K562 treated with DMSO at 1 percent for 4 hours (cell line): ENCODE measurements around the gene ANKRD65. TPM values are rescaled to one million over a fixed set of nuclear protein-coding genes. Genes with fewer than 3 reads are reported as not detected.

ENCODE experiments used
- total RNA-seq: library from RNA; unstranded; fragments of 300-600 nt; gene quantifications from 2 replicates; pipeline ENCODE4 v1.2.3, GENCODE V29; 2022; ENCODE audit not compliant: insufficient read depth

Gene ANKRD65
- not detected in 2 replicates for total RNA-seq

DNA sequence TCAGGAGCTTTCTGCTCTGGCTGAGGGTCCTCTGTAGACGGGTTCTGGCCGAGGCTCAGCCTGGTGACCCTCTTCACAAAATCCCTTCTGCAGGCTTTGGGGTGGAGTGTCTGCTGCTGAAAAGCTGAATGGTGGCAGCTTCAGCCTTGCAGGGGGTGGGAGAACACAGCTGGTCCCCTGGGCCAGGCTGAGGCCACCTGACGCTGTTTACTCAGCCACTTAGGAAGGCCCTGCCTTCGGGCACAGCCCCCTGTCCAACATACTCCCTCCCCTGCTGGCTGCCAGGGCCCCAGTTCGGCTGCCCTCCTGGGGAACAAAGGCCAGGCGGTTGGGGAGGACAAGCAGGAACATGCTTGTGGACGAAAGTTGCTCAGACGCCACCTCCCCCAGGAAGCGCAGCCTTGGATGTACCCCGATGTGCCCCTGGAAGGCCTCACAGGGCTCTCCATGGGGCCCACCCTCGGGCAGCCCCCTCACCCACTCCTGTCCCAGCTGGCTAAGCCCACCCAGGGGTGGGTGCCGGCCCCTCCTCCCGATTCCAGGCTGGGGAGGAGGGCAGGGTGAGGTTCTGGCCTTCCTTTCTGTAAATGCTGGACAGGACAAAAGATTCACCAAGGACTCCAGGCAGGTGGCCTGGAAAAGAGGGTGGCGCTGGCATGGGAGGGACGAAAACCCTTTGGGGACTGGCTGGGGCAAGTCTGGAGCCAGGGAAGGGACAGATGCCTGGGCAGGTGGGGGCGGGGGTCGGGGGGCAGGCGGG is at the start of gene ANKRD65:
Gene ANKRD65 (minus strand): TSS at position 130 of the 760 bp plus-strand sequence. CDS start 271 bp downstream, outside the sequence.

DNA sequence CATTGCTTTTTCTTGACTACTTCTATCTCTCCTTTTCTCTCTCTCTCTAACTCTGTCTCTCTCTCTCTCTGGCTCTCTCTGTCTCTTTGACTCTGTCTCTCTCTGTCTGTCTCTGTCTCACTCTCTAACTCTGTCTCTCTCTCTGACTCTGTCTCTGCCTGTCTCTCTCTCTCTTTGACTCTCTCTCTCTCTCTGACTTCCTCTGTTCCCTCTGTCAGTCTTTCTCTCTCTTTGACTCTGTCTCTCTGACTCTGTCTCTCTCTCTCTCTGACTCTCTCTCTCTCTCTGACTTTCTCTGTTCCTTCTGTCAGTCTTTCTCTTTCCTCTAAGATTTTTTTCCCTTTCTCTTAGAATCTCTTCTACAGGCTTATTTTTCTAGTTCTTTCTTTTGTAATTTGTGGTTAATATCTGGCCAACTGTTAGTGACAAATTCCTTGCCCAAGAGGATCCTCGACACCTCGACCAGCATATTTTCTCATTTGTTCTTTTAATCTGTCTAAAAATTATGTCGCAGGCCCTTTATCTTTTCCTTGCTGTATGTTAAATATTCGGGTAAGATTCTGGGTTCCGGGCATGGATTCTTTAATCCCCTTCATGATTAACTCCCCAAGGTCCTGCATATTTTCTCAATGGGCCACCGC is 28.1 kb upstream of the ANKRD65 start, which contains the start of gene ATAD3C:
Gene ATAD3C (plus strand): TSS at position 591 of the 641 bp plus-strand sequence. CDS start 995 bp downstream, outside the sequence.

GRCh38 chr1:1435106-1435903 is 14.2 kb upstream of the ANKRD65 start, which contains the start of gene VWA1:
Gene VWA1 (plus strand): TSS chr1:1435690. CDS start chr1:1435749, 59 bp downstream.

GRCh38 chr1:1406821-1407635 is 14.0 kb downstream of the ANKRD65 start, which contains the start of gene MRPL20:
Gene MRPL20 (minus strand): TSS chr1:1407293. CDS start chr1:1407217, 76 bp downstream.

DNA sequence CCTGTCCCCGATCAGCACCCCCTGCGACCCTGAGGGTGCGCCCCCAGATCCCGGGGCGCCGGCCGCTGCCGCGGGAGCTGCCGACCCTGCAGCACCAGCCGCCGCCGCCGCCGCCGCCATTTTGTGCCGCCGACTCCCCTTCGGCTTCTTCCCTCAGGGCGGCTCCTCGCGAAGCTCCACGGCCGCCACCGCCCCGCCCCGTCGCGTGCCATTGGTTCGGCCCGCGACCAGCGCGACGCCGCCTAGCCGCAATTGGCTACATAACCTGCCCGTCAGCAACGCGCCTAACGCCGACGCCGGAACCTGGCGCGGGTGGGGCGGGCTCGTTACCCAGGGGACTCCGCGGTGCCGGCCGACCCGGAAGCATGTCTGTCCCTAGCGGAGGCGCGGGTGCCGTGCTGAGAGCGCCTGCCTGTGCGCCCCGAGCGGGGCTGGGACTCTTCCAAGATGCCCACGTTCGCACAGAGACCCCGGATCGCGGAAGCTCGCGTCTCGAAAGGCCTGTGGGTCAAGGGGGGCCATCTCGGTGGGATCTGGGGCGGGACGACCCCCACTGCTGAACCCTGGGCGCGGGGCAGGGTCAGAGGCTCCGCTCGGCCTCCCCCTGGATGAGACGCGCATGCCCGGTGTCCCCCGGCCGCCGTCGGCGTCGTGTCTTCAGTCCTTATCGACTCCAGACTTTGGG is 21.7 kb downstream of the ANKRD65 start, which contains the start of gene CCNL2:
Gene CCNL2 (minus strand): TSS at position 149 of the 685 bp plus-strand sequence. CDS start 29 bp downstream, at position 120.

DNA sequence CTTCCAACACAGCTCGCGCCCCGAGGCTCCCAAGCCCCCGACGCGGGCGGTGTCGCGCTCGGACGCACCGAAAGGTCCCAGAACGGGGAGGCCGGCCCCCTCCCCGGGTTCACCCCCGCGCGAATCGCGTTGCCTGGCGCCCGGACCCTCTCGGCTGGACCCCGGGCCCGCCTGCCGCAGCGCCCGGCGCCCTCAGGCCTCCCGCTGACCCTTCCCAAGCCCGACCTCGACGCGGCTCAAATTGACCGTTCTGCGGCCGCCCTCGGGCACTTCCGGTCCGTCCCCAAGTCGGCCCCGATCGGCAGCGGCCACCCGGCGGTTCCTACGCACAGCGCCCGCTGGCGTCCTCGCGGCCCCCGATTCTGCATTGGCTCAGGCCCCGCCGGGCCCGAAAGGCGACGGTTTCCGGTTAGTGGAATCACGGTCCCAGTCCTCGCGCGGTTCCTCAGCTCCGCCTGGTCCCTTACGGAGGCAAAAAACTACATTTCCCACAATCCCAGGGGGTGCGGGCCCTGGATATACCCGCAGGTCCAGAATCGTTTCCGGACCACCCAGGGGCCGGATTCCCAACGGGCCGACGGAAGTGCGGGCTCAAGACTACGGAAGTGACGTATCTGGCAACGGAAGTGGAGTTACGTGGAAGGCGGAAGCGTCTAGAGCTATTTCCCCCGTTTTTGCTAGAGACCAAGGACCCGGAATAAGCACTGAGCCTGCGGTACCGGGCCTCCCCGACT is 46.0 kb downstream of the ANKRD65 start, which contains the start of gene AURKAIP1:
Gene AURKAIP1 (minus strand): TSS at position 279 of the 734 bp plus-strand sequence. CDS start 451 bp downstream, outside the sequence.

Other genes with a start within 250 kb of the ANKRD65 start
- not detected in 2 replicates for gene TTLL10, start 247.4 kb downstream of the ANKRD65 start, total RNA-seq
- not detected in 2 replicates for gene TNFRSF18, start 214.7 kb downstream of the ANKRD65 start, total RNA-seq
- gene TNFRSF4, start 207.1 kb downstream of the ANKRD65 start, total RNA-seq: 1.0 TPM in 1 of 2 replicates, not detected in the other
- 270 TPM in 2 replicates for gene SDF4, start 189.3 kb downstream of the ANKRD65 start, total RNA-seq
- gene B3GALT6, start 189.0 kb downstream of the ANKRD65 start, total RNA-seq: 6.8 and 11.5 TPM in 2 replicates
- 1.9 TPM in 1 of 2 replicates, not detected in the other for gene C1QTNF12, start 174.6 kb downstream of the ANKRD65 start, total RNA-seq
- gene UBE2J2, start 147.4 kb downstream of the ANKRD65 start, total RNA-seq: 94.8 and 107 TPM in 2 replicates
- gene SCNN1D, start 140.8 kb downstream of the ANKRD65 start, total RNA-seq: 0.46 and 1.7 TPM in 2 replicates
- gene ACAP3, start 113.3 kb downstream of the ANKRD65 start, total RNA-seq: 30.5 and 48.6 TPM in 2 replicates
- gene PUSL1, start 112.7 kb downstream of the ANKRD65 start, total RNA-seq: 57.5 and 60.7 TPM in 2 replicates
- gene INTS11, start 96.6 kb downstream of the ANKRD65 start, total RNA-seq: 160 and 197 TPM in 2 replicates
- gene CPTP, start 96.5 kb downstream of the ANKRD65 start, total RNA-seq: 23.1 and 23.7 TPM in 2 replicates
- 0.54 and 1.3 TPM in 2 replicates for gene TAS1R3, start 90.0 kb downstream of the ANKRD65 start, total RNA-seq
- gene DVL1, start 71.9 kb downstream of the ANKRD65 start, total RNA-seq: 81.9 and 96.3 TPM in 2 replicates
- gene MXRA8, start 62.7 kb downstream of the ANKRD65 start, total RNA-seq: 14.5 and 15.6 TPM in 2 replicates
- 225 and 272 TPM in 2 replicates for gene AURKAIP1, start 46.1 kb downstream of the ANKRD65 start, total RNA-seq
- 96.0 and 157 TPM in 2 replicates for gene CCNL2, start 21.9 kb downstream of the ANKRD65 start, total RNA-seq
- 93.3 and 127 TPM in 2 replicates for gene MRPL20, start 14.0 kb downstream of the ANKRD65 start, total RNA-seq
- 7.9 and 9.2 TPM in 2 replicates for gene VWA1, start 14.4 kb upstream of the ANKRD65 start, total RNA-seq
- gene ATAD3C, start 28.4 kb upstream of the ANKRD65 start, total RNA-seq: 0.15 TPM in 1 of 2 replicates, not detected in the other
- 16.8 and 24.2 TPM in 2 replicates for gene ATAD3B, start 50.5 kb upstream of the ANKRD65 start, total RNA-seq
- 81.9 and 86.9 TPM in 2 replicates for gene ATAD3A, start 90.9 kb upstream of the ANKRD65 start, total RNA-seq
- gene TMEM240, start 119.3 kb upstream of the ANKRD65 start, total RNA-seq: not detected in 2 replicates
- 200 and 228 TPM in 2 replicates for gene SSU72, start 153.6 kb upstream of the ANKRD65 start, total RNA-seq
- gene FNDC10, start 178.9 kb upstream of the ANKRD65 start, total RNA-seq: 3.3 and 4.2 TPM in 2 replicates
- gene MIB2, start 194.2 kb upstream of the ANKRD65 start, total RNA-seq: 51.8 and 53.0 TPM in 2 replicates
- gene MMP23B, start 210.9 kb upstream of the ANKRD65 start, total RNA-seq: 0.73 TPM in 1 of 2 replicates, not detected in the other
- gene CDK11B, start 237.7 kb upstream of the ANKRD65 start, total RNA-seq: 38.4 and 40.7 TPM in 2 replicates